Measurements from ENCODE around the gene SLC25A12.

Gene SLC25A12, protein sequence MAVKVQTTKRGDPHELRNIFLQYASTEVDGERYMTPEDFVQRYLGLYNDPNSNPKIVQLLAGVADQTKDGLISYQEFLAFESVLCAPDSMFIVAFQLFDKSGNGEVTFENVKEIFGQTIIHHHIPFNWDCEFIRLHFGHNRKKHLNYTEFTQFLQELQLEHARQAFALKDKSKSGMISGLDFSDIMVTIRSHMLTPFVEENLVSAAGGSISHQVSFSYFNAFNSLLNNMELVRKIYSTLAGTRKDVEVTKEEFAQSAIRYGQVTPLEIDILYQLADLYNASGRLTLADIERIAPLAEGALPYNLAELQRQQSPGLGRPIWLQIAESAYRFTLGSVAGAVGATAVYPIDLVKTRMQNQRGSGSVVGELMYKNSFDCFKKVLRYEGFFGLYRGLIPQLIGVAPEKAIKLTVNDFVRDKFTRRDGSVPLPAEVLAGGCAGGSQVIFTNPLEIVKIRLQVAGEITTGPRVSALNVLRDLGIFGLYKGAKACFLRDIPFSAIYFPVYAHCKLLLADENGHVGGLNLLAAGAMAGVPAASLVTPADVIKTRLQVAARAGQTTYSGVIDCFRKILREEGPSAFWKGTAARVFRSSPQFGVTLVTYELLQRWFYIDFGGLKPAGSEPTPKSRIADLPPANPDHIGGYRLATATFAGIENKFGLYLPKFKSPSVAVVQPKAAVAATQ

DNA sequence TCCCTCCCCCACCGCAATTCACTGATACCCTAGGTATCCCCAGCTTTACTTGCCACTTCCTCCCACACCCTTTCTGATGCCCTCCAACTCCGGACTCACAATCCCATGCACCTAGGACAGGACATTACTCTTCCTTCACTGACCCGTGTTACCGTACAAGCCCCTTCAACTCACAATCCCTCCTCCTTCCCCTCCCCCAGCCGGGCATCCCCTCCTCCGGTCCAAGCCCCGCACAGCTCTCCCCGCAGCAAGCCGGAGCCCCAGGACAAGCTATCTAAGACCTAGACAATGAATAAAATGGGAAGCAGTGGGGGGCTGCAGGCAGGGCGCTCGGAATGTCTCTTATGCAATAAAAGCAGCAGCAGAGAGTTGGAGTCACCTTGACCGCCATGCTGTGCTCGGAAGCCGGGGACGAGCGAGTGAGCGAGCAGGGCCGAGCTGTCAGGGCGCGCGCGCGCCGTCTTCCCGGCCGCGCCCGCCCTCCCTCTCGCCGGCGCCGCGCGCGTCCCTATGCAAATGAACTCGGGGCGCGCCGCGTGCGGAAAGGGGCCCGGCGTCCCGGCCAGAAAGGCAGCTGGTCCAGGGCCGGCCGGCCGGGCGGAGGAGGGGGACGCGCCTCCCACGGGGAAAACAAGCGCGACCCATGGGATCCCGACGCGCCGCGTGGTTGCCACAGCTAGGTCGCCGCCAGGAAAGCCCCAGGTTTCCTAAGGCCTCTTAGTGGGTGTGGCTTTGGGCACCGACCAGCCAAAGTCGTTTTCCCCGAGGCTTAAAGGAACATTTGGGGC, at the start of gene SLC25A12:
Gene SLC25A12, minus strand, starts transcription at position 421 of the 788 bp plus-strand sequence. Its CDS starts 30 bp downstream, at position 391.
- TF ChIP-seq POLR2A (IDR thresholded peaks at IDR 0.05; ENCODE audit: extremely low read depth, insufficient read length): no peak
- TF ChIP-seq, protein P1, sequence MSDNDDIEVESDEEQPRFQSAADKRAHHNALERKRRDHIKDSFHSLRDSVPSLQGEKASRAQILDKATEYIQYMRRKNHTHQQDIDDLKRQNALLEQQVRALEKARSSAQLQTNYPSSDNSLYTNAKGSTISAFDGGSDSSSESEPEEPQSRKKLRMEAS (IDR thresholded peaks at IDR 0.05; ENCODE audit: low read depth, low read length): no peak
- TF ChIP-seq, protein P2, sequence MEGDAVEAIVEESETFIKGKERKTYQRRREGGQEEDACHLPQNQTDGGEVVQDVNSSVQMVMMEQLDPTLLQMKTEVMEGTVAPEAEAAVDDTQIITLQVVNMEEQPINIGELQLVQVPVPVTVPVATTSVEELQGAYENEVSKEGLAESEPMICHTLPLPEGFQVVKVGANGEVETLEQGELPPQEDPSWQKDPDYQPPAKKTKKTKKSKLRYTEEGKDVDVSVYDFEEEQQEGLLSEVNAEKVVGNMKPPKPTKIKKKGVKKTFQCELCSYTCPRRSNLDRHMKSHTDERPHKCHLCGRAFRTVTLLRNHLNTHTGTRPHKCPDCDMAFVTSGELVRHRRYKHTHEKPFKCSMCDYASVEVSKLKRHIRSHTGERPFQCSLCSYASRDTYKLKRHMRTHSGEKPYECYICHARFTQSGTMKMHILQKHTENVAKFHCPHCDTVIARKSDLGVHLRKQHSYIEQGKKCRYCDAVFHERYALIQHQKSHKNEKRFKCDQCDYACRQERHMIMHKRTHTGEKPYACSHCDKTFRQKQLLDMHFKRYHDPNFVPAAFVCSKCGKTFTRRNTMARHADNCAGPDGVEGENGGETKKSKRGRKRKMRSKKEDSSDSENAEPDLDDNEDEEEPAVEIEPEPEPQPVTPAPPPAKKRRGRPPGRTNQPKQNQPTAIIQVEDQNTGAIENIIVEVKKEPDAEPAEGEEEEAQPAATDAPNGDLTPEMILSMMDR (IDR thresholded peaks at IDR 0.05; ENCODE audit: low read depth, low read length): no peak
- no peak; the same call in 1 of the 2 replicates for TF ChIP-seq MYC (IDR thresholded peaks at IDR 0.05; ENCODE audit: low read depth, low read length)
- DNase-seq (ENCODE audit: low read depth): peak; percentile 94
- H3K4me3 ChIP-seq (ENCODE audit: low read depth, low read length): peak within 1 kb of the TSS; percentile 76

DNA sequence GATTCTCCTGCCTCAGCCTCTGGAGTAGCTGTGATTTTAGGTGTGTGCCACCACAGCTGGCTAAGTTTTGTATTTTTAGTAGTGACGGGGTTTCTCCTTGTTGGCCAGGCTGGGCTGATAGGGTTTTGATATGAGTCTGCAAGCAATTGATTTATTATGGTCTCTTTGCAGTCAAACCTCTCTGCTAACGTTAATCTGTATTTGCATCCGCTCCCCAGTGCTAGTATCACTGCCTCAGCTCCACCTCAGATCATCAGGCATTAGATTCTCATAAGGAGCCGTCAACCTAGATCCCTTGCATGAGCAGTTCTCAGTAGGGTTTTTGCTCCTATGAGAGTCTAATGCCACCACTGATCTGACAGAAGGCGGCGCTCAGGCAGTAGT, 47.3 kb upstream of the SLC25A12 start:
- DNase-seq (ENCODE audit: low read depth): no peak
- no peak overlapping the region for H3K4me3 ChIP-seq (ENCODE audit: low read depth, low read length)
- TF ChIP-seq, protein P1 (IDR thresholded peaks at IDR 0.05; ENCODE audit: low read depth, low read length): no peak
- TF ChIP-seq POLR2A (IDR thresholded peaks at IDR 0.05; ENCODE audit: extremely low read depth, insufficient read length) (no peak), MYC (IDR thresholded peaks at IDR 0.05; ENCODE audit: low read depth, low read length) (no peak)
- TF ChIP-seq, protein P2 (IDR thresholded peaks at IDR 0.05; ENCODE audit: low read depth, low read length): no peak

DNA sequence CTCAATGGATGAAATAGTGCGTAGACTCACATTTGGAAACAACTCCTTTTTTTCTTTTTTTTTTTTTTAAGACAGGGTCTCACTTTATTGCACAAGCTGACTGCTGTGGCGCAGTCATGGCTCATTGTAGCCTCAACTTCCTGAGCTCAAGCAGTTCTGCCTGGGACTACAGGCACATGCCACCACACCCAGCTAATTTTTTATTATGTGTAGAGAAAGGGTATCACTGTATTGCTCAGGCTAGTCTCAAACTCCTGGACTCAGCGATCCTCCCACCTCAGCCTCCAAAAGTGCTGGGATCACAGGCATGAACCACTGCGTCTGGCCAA, 45.7 kb upstream of the SLC25A12 start:
- no peak overlapping the region for H3K4me3 ChIP-seq (ENCODE audit: low read depth, low read length)
- peak; percentile 72 for DNase-seq (ENCODE audit: low read depth)
- TF ChIP-seq MYC (IDR thresholded peaks at IDR 0.05; ENCODE audit: low read depth, low read length) (no peak; the same call in 1 of the 2 replicates), POLR2A (IDR thresholded peaks at IDR 0.05; ENCODE audit: extremely low read depth, insufficient read length) (no peak)
- TF ChIP-seq, protein P1 (IDR thresholded peaks at IDR 0.05; ENCODE audit: low read depth, low read length): no peak
- TF ChIP-seq, protein P2 (IDR thresholded peaks at IDR 0.05; ENCODE audit: low read depth, low read length): no peak

DNA sequence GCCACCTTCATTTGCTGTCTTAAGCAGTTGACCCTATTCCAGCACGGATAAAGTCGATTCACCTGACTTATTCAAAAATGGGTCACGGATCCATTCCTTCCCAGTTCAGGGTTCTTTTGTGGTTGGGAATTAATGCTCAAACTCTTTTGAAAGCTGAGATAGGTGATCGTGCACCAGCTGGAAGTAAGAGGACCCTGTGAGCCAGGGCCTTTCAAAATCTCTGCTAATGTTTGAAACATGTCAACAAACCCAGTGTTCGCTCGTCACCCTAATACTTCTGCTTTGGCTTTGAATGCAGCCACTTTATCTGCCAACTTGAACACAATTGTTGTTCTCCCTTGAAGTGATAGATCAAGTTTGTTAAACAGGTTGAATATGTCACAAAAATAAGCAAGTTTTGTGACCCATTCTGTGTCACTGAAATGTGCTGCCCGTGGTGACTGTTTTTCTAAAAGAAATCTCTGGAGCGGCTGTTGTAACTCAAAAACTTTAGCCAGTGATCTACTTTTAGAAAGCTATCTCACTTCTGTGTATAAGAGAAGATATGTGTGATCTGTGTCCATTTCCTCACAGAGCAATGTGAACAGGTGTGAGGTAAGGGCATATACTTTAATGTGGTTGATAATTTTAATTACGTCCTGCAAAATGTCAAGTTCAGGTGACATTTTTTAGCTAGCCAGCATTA, 45.2 kb upstream of the SLC25A12 start:
- no peak for DNase-seq (ENCODE audit: low read depth)
- no peak for TF ChIP-seq MYC (IDR thresholded peaks at IDR 0.05; ENCODE audit: low read depth, low read length)
- no peak for TF ChIP-seq POLR2A (IDR thresholded peaks at IDR 0.05; ENCODE audit: extremely low read depth, insufficient read length)
- TF ChIP-seq, protein P2 (IDR thresholded peaks at IDR 0.05; ENCODE audit: low read depth, low read length): no peak
- TF ChIP-seq, protein P1 (IDR thresholded peaks at IDR 0.05; ENCODE audit: low read depth, low read length): no peak
- H3K4me3 ChIP-seq (ENCODE audit: low read depth, low read length): no peak overlapping the region

DNA sequence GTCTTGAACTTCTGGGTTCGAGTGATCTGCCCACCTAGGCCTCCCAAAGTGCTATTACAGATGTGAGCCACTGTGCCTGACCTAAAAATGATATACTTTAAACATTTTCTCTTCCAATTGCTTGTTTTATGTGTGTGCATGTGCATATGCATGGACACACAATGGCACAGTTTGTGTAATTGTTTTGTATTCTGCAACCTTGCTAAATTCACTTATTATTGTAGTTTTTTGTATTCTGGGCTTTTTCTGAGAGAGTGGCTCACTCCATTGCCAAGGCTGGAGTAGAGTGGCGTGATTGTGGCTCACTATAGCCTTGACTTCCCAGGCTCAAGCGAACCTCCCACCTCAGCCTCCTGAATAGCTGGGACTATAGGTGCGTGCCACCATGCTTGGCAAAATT, 36.3 kb upstream of the SLC25A12 start:
- TF ChIP-seq, protein P2 (IDR thresholded peaks at IDR 0.05; ENCODE audit: low read depth, low read length): no peak
- no peak for TF ChIP-seq POLR2A (IDR thresholded peaks at IDR 0.05; ENCODE audit: extremely low read depth, insufficient read length)
- TF ChIP-seq, protein P1 (IDR thresholded peaks at IDR 0.05; ENCODE audit: low read depth, low read length): no peak
- no peak for TF ChIP-seq MYC (IDR thresholded peaks at IDR 0.05; ENCODE audit: low read depth, low read length)
- no peak for DNase-seq (ENCODE audit: low read depth)
- no peak overlapping the region for H3K4me3 ChIP-seq (ENCODE audit: low read depth, low read length)
